HG03521 (cell line): ENCODE results near the gene PGPEP1.

ENCODE experiments used
- ATAC-seq: cut with Tn5 transposase; IDR thresholded peaks from one replicate; pipeline ENCODE4 v1.9.1; 2021; ENCODE audit warnings: mild to moderate bottlenecking, moderate library complexity; ENCODE audit not compliant: unreplicated experiment

PGPEP1 gene

GRCh38 chr19:18340190-18340989, at the start of gene PGPEP1:
TSS of gene PGPEP1 (plus strand) at chr19:18340598. CDS start at chr19:18340682, 84 bp downstream.
- ATAC-seq = peak; percentile 63

GRCh38 chr19:18291019-18291524, 49.3 kb upstream of the PGPEP1 start:
- ATAC-seq = peak; percentile 3

GRCh38 chr19:18291590-18292461, 48.6 kb upstream of the PGPEP1 start:
- peak; percentile 44 for ATAC-seq

- ATAC-seq = no peak
Observed at GRCh38 chr19:18292462-18292809, 48.0 kb upstream of the PGPEP1 start.

- ATAC-seq = no peak
Observed at GRCh38 chr19:18292810-18293641, 47.4 kb upstream of the PGPEP1 start.

- no peak for ATAC-seq
Observed at GRCh38 chr19:18293642-18294466, 46.5 kb upstream of the PGPEP1 start.

- ATAC-seq = no peak
Observed at GRCh38 chr19:18294467-18294864, 45.9 kb upstream of the PGPEP1 start.

GRCh38 chr19:18295034-18295451, 45.4 kb upstream of the PGPEP1 start:
- ATAC-seq = no peak

- no peak for ATAC-seq
Observed at GRCh38 chr19:18297308-18297707, 43.1 kb upstream of the PGPEP1 start.

- ATAC-seq = no peak
Observed at GRCh38 chr19:18298601-18299000, 41.8 kb upstream of the PGPEP1 start.

GRCh38 chr19:18299654-18300053, 40.7 kb upstream of the PGPEP1 start:
- no peak for ATAC-seq

- no peak for ATAC-seq
Observed at GRCh38 chr19:18300930-18301717, 39.3 kb upstream of the PGPEP1 start.

GRCh38 chr19:18301718-18302111, 38.7 kb upstream of the PGPEP1 start:
- no peak for ATAC-seq

GRCh38 chr19:18304208-18304457, 36.3 kb upstream of the PGPEP1 start:
- no peak for ATAC-seq

GRCh38 chr19:18304458-18305310, 35.7 kb upstream of the PGPEP1 start:
- no peak for ATAC-seq

- ATAC-seq = no peak
Observed at GRCh38 chr19:18306209-18306887, 34.0 kb upstream of the PGPEP1 start.

GRCh38 chr19:18306888-18307260, 33.5 kb upstream of the PGPEP1 start:
- no peak for ATAC-seq

- no peak for ATAC-seq
Observed at GRCh38 chr19:18307271-18307681, 33.1 kb upstream of the PGPEP1 start.
